HUES6 (cell line): ENCODE measurements around the gene OOSP3.
"Not testable (repeated sequence)": the region's sequence is repeated elsewhere in the genome, so short reads cannot be mapped to it uniquely, and the experiment has no call there.

Experiments used
- H3K27ac ChIP-seq: 2 replicates; pipeline ENCODE4 v1.7.0; 2013; ENCODE audit warnings: low read depth, mild to moderate bottlenecking, low read length, inconsistent platforms
- H3K27me3 ChIP-seq: 2 replicates; pipeline ENCODE4 v1.6.1; 2013; ENCODE audit warnings: low read length; ENCODE audit not compliant: control insufficient read depth, insufficient read depth
- H3K36me3 ChIP-seq: 2 replicates; pipeline ENCODE4 v1.6.1; 2013; ENCODE audit warnings: low read length; ENCODE audit not compliant: control insufficient read depth, insufficient read depth
- H3K4me1 ChIP-seq: 2 replicates; pipeline ENCODE4 v1.6.1; 2013; ENCODE audit warnings: low read length; ENCODE audit not compliant: control insufficient read depth, insufficient read depth
- H3K4me3 ChIP-seq: 2 replicates; pipeline ENCODE4 v1.5.1; 2013; ENCODE audit warnings: low read depth, low read length
- H3K9ac ChIP-seq: one replicate; pipeline ENCODE4 v1.6.1; 2013; ENCODE audit warnings: mild to moderate bottlenecking, low read length
- H3K9me3 ChIP-seq: 2 replicates; pipeline ENCODE4 v1.6.1; 2013; ENCODE audit warnings: low read depth, low read length; ENCODE audit not compliant: control insufficient read depth, insufficient read depth

The OOSP3 gene, protein sequence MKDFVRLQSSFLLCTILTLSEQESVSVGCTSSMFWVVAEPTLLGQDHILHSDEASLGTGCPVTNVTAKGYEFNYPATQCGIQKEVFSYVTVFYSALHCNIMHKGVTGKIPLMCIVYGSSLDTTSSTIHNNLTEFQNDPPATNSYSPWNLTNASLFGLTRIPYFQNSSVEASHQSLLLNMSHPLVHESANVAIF

DNA sequence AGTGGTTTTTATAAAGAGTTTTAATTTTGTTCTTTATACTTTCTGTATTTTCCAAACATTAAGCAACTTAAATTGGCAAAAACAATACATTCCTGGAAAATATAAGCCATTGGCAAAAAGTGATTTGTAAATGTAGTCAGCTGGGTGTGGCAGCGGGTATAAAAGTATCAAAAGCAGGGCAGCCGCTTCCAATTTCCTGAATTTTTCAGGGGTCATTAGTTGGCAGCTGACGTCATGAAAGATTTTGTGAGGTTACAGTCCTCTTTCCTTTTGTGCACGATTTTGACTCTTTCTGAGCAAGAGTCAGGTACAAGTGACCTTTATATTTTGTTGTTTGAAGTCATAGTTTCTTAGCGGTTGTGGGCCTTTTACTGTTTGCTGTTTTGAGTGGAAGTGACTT, at the start of gene OOSP3:
Gene OOSP3 (plus strand): TSS at position 208 of the 400 bp plus-strand sequence. CDS start 27 bp downstream, at position 235.
- H3K27me3 ChIP-seq: no peaks in the 10 kb centered on the region
- peaks cover 13% of the 10 kb centered on the region for H3K4me1 ChIP-seq
- no peak within 1 kb of the TSS for H3K9ac ChIP-seq
- no peak within 1 kb of the TSS for H3K4me3 ChIP-seq
- no peaks in the 10 kb centered on the region for H3K9me3 ChIP-seq
- no peak within 1 kb of the TSS for H3K27ac ChIP-seq
- no peaks in the 10 kb centered on the region for H3K36me3 ChIP-seq

DNA sequence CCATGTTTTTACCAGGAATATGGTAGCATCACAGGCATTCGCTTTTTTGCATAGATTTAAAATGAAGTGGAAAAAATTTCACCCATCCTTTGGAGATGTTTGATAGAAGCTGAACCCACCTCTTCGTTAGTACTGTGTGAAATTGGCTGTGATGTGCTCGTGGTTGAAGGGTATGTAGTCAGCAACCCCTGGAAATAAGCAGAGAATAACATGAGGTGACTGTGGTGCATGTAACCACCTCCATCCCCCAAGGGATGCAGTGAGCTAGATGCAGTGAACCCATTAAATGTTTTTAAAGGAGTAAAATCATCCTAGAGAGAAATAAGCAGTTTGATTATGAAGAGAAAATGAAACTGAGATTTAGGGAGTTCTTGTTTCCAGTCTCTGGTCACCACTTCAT, 49.2 kb upstream of the OOSP3 start:
- H3K4me3 ChIP-seq: no peak overlapping the region
- no peak overlapping the region for H3K9ac ChIP-seq
- H3K27me3 ChIP-seq: no peaks in the 10 kb centered on the region
- no peaks in the 10 kb centered on the region for H3K9me3 ChIP-seq
- no peaks in the 10 kb centered on the region for H3K36me3 ChIP-seq
- H3K4me1 ChIP-seq: no peaks in the 10 kb centered on the region
- H3K27ac ChIP-seq: no peak overlapping the region

GRCh38 chr11:59833602-59834001, 45.0 kb upstream of the OOSP3 start:
- Histone ChIP-seq H3K36me3 (no peaks in the 10 kb centered on the region), H3K9ac (no peak overlapping the region), H3K27me3 (no peaks in the 10 kb centered on the region), H3K4me1 (no peaks in the 10 kb centered on the region), H3K27ac (no peak overlapping the region), H3K9me3 (no peaks in the 10 kb centered on the region), H3K4me3 (no peak overlapping the region)

- Histone ChIP-seq H3K9ac (no peak overlapping the region), H3K27ac (no peak overlapping the region), H3K36me3 (no peaks in the 10 kb centered on the region), H3K9me3 (no peaks in the 10 kb centered on the region), H3K4me3 (no peak overlapping the region), H3K27me3 (no peaks in the 10 kb centered on the region), H3K4me1 (no peaks in the 10 kb centered on the region)
Measured at GRCh38 chr11:59839615-59840014, 39.0 kb upstream of the OOSP3 start.

DNA sequence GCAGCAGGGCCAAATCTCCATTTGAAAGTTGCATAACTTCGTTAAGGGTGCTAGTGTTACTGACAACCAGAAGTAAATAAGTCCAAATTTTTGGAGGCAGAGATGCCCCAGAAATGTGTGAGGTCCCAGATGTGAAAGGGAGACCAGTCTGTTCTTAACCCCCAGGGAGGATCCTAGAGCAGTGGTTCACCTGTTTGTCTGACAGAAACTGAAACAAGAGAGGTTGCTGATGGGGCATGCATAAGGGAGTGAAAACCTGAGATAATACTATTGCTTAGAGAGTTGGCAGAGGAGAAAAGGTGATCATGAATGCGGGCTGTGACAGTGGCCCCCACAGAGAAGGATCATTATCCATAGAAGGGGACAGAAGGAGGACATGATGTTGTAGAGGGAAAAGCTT, 37.1 kb upstream of the OOSP3 start:
- Histone ChIP-seq H3K27me3 (no peaks in the 10 kb centered on the region), H3K27ac (no peak overlapping the region), H3K4me3 (no peak overlapping the region), H3K9me3 (no peaks in the 10 kb centered on the region), H3K9ac (no peak overlapping the region), H3K36me3 (no peaks in the 10 kb centered on the region), H3K4me1 (peaks cover 1% of the 10 kb centered on the region; the same call in 1 of the 2 replicates)

- no peak overlapping the region for H3K9ac ChIP-seq
Measured at GRCh38 chr11:59842316-59842715, 36.3 kb upstream of the OOSP3 start.

GRCh38 chr11:59845399-59845798, 33.2 kb upstream of the OOSP3 start, which contains the start of gene CBLIF:
TSS of gene CBLIF (minus strand) at chr11:59845499. CDS start at chr11:59845453, 46 bp downstream.
- no peaks in the 10 kb centered on the region for H3K36me3 ChIP-seq
- H3K9me3 ChIP-seq: no peaks in the 10 kb centered on the region
- no peak within 1 kb of the TSS for H3K27ac ChIP-seq
- no peak within 1 kb of the TSS for H3K4me3 ChIP-seq
- H3K9ac ChIP-seq: no peak within 1 kb of the TSS
- no peaks in the 10 kb centered on the region for H3K27me3 ChIP-seq
- H3K4me1 ChIP-seq: peaks cover 6% of the 10 kb centered on the region; the same call in 1 of the 2 replicates

More at GRCh38 chr11:59842316-59842715, 36.3 kb upstream of the OOSP3 start:
- H3K27ac ChIP-seq: no peak overlapping the region
- H3K9me3 ChIP-seq: no peaks in the 10 kb centered on the region
- H3K4me3 ChIP-seq: no peak overlapping the region
- H3K36me3 ChIP-seq: no peaks in the 10 kb centered on the region
- H3K27me3 ChIP-seq: no peaks in the 10 kb centered on the region
- peaks cover 6% of the 10 kb centered on the region; the same call in 1 of the 2 replicates for H3K4me1 ChIP-seq

DNA sequence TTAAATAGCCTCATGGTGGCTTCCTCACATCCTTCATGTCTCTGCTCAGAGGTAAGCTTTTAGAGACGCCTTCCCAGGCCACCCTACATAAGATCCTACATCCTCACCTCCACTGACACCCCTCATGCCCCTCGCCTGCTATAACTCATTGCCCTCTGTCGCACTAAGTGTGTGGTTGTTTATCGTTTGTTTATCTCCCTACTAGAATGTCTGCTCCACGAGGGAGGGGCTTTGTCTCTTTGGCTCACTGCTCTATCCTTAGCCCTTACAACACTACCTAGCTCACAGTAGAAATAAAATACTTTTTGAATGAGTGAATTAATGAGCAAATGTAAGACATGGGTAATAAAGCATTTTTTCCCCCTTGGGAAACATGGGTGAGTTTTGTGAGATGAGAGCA, 32.0 kb upstream of the OOSP3 start:
- Histone ChIP-seq H3K9ac (no peak overlapping the region), H3K27me3 (no peaks in the 10 kb centered on the region), H3K27ac (no peak overlapping the region), H3K4me1 (peaks cover 6% of the 10 kb centered on the region; the same call in 1 of the 2 replicates), H3K9me3 (no peaks in the 10 kb centered on the region), H3K4me3 (no peak overlapping the region), H3K36me3 (no peaks in the 10 kb centered on the region)

DNA sequence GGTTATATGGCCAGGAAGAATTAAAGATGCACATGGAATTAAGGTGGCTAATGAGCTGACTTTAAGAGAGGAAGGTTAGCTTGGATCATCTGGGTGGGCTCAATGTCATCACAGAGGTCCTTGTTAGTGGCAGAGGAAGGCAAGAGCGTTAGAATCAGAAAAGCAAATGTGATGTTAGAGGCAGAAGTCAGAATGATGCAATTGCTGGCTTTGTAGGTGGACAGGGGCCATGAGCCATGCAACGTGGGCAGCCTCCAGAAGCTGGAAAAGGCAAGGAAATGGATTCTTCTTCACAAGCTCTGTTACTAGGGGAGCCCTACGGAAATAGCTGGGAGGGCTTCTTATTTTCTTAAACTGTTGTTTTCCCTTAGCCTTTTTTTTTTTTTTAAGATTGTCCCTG, 31.0 kb upstream of the OOSP3 start:
- peaks cover 6% of the 10 kb centered on the region; the same call in 1 of the 2 replicates for H3K4me1 ChIP-seq
- no peak overlapping the region for H3K27ac ChIP-seq
- H3K36me3 ChIP-seq: no peaks in the 10 kb centered on the region
- no peak overlapping the region for H3K9ac ChIP-seq
- H3K27me3 ChIP-seq: no peaks in the 10 kb centered on the region
- H3K4me3 ChIP-seq: no peak overlapping the region
- H3K9me3 ChIP-seq: no peaks in the 10 kb centered on the region

GRCh38 chr11:59848439-59848838, 30.1 kb upstream of the OOSP3 start:
- not testable (repeated sequence) for H3K36me3 ChIP-seq, H3K4me3 ChIP-seq, H3K9ac ChIP-seq, H3K27ac ChIP-seq, H3K27me3 ChIP-seq, H3K4me1 ChIP-seq, H3K9me3 ChIP-seq

- H3K27me3 ChIP-seq: no peaks in the 10 kb centered on the region
Measured at GRCh38 chr11:59849129-59849528, 29.5 kb upstream of the OOSP3 start.

More at GRCh38 chr11:59849129-59849528, 29.5 kb upstream of the OOSP3 start:
- H3K4me3 ChIP-seq: no peak overlapping the region
- no peak overlapping the region for H3K9ac ChIP-seq
- no peaks in the 10 kb centered on the region for H3K9me3 ChIP-seq
- H3K27ac ChIP-seq: no peak overlapping the region
- no peaks in the 10 kb centered on the region for H3K36me3 ChIP-seq
- peaks cover 6% of the 10 kb centered on the region; the same call in 1 of the 2 replicates for H3K4me1 ChIP-seq
